ENCODE data around the gene C1orf167. TPM values are rescaled to one million over a fixed set of nuclear protein-coding genes. Genes with fewer than 3 reads are reported as not detected.

Gene C1orf167
- total and polyA plus RNA-seq, 4 donors = 0.37 TPM; not detected in 3

GRCh38 chr1:11738096-11738495 is 23.9 kb upstream of the C1orf167 start:
- no peak for TF ChIP-seq RXRA (IDR thresholded peaks at IDR 0.05)
- no peak for TF ChIP-seq RAD21 (IDR thresholded peaks at IDR 0.05)
- TF ChIP-seq HNF4A (conservative IDR thresholded peaks at IDR 0.05) = no peak
- TF ChIP-seq CTCF (IDR thresholded peaks at IDR 0.05; ENCODE audit: low read depth, low read length, missing input control) = no peak
- no peak for TF ChIP-seq ATF3 (IDR thresholded peaks at IDR 0.05)
- no peak for TF ChIP-seq FOXA1 (IDR thresholded peaks at IDR 0.05)
- TF ChIP-seq ZBTB33 (IDR thresholded peaks at IDR 0.05) = no peak
- TF ChIP-seq HNF4G (IDR thresholded peaks at IDR 0.05) = no peak
- no peak for TF ChIP-seq EGR1 (IDR thresholded peaks at IDR 0.05; ENCODE audit: low read depth in 2 of 2)
- no peak for TF ChIP-seq GABPA (IDR thresholded peaks at IDR 0.05 in 1 of 2, conservative IDR thresholded peaks at IDR 0.05 in 1 of 2)
- no peak for TF ChIP-seq YY1 (IDR thresholded peaks at IDR 0.05)
- TF ChIP-seq TAF1 (conservative IDR thresholded peaks at IDR 0.05) = no peak
- TF ChIP-seq REST (IDR thresholded peaks at IDR 0.05) = no peak
- TF ChIP-seq MAX (IDR thresholded peaks at IDR 0.05) = no peak
- no peak for TF ChIP-seq SP1 (IDR thresholded peaks at IDR 0.05)
- TF ChIP-seq FOXA2 (IDR thresholded peaks at IDR 0.05) = no peak
- no peak for TF ChIP-seq NR2F2 (IDR thresholded peaks at IDR 0.05)
- TF ChIP-seq JUND (IDR thresholded peaks at IDR 0.05) = no peak
- WGBS = 91% methylated on average over 2 of the region's 2 CpGs
- no peak overlapping the region for H3K9ac ChIP-seq (ENCODE audit: low read depth in 1 of 2, low read length in 2 of 2)
- H3K27me3 ChIP-seq (ENCODE audit: control insufficient read depth in 4 of 4, insufficient read depth in 4 of 4, low read length in 3 of 4) = no peaks in the 10 kb centered on the region
- H3K4me3 ChIP-seq (ENCODE audit: low read depth in 1 of 3, low read length in 3 of 3) = no peak overlapping the region
- no peak for DNase-seq (ENCODE audit: low spot score)
- no peaks in the 10 kb centered on the region for H3K36me3 ChIP-seq (ENCODE audit: control insufficient read depth in 4 of 4, insufficient read depth in 3 of 4, low read depth in 1 of 4, low read length in 3 of 4)
- H3K9me3 ChIP-seq (ENCODE audit: control insufficient read depth in 4 of 4, low read length in 3 of 4) = no peaks in the 10 kb centered on the region
- H3K4me1 ChIP-seq (ENCODE audit: control insufficient read depth in 4 of 4, insufficient read depth in 4 of 4, low read length in 3 of 4) = peaks cover 1 to 14% (median 8%) of the 10 kb centered on the region in 4 donors
- no peak overlapping the region for H3K27ac ChIP-seq (ENCODE audit: low read depth in 1 of 2, low read length in 2 of 2)
